Left renal cortex interstitium (tissue), 4 donors: ENCODE results near the gene MRPL14. TPM values are rescaled to one million over a fixed set of nuclear protein-coding genes. Genes with fewer than 3 reads are reported as not detected.

ENCODE experiments used
- DNase-seq, 4 donors: peaks; one replicate each; pipeline ENCODE4 v3.0.0-alpha.2; 2013; ENCODE audit warnings: low read depth in 4 of 4, low spot score in 2 of 4, missing footprints in 1 of 4
- polyA plus RNA-seq, 4 donors: library from polyadenylated mRNA; unstranded; fragments of 120-200 nt; gene quantifications; one replicate each; pipeline ENCODE4 v1.2.1, GENCODE V29; 2013; ENCODE audit not compliant: insufficient read length in 4 of 4

Gene MRPL14
- 10 to 100 TPM; 37.1 to 60.1 (median 43.3) TPM for polyA plus RNA-seq

DNA sequence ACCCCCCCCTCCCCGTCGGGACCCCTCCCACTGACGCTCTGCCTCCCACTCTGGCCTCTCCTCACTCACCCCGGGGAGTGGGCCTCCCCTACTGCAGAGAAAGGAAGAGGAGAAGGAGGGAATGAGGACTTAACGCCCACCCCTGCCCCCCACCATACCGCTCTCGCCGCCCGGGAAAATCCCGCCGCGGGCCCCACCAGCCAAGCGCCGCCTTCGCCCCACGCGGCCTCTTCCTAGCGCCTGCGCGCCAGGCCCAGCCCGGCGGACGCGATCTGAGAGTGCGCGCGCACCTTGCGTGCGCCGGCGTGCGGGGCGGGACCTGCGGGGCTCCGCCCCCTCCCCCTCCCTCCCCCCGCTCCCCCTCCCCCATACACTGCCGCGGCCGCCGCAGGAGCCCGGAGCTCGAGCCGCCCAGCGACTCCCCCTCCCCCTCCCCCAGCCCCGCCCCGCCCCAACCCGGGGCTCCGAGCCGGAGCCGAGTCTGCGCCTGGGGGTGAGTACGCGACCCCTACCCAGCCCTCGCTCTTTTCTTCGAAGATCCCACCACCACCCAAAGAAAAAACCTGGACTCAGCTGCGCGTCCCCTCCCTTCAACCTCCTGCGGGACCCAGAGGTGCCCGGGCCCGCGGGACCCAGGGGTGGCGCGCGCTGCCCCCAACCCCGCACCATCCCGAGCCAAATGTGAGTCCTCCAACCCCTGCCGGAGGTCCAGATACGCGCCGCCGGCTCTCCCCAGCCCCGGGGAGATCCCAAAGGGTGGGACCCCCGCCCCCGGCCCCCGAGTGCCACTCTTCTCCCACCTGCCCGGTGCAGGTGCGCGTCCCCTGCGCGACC, at the start of gene MRPL14, which contains the start of gene TMEM63B:
MRPL14 (minus strand) TSS at position 267 of the 834 bp plus-strand sequence. CDS start 10,841 bp downstream, outside the sequence.
TMEM63B (plus strand) TSS at position 369 of the 834 bp plus-strand sequence. CDS start 7,031 bp downstream, outside the sequence.
- peak in 2 of 4 donors; percentile 77 to 78 for DNase-seq

DNA sequence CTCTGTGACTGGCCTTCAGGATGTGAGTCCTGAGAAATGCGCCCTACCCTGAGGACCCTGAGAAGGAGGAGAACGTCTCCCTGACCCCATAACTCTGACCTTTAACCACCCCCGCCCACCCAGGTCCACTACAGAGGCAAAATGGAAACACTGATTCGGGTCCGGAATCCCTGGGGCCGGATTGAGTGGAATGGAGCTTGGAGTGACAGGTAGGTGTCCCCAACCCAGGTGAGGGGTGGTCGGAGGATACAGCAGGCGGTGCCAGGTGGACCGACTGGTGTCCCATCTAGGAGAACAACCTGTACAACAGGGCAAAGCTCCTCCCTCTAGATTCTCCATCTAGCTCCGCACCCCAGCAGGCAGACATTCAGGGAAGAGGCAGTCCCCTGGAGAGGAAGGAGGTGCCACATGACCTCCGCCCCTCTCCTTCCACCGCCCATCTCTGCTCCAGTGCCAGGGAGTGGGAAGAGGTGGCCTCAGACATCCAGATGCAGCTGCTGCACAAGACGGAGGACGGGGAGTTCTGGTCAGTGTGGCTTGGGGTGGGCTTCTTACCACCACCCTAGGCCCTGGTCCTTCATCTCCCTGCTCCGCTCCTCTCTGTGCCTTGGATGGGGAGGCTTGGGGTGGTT, 49.0 kb upstream of the MRPL14 start:
- no peak for DNase-seq

DNA sequence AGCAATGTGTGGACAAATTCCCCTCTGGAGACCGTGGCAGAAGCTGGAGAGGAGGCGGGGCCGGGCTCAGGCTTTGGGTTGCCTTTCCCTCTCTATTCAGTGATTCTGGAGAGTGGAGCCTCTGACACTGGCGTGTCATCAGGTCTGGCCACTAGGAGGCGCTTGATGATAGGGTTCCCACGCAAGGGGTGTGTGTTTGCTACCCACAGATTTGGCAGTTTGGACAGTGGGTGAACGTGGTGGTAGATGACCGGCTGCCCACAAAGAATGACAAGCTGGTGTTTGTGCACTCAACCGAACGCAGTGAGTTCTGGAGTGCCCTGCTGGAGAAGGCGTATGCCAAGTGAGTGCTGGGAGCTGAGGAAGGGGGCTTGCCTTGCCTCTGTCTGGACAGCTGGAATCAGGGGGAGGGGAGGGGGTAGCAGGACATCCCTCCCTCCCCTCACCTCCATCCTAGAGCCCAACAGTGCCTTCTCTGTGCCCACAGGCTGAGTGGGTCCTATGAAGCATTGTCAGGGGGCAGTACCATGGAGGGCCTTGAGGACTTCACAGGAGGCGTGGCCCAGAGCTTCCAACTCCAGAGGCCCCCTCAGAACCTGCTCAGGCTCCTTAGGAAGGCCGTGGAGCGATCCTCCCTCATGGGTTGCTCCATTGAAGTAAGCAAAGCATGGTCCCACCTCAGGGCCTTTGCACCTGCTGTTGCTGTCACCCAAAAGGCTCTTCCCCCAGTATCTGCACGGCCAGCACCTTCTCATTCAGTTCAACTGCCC, 45.7 kb upstream of the MRPL14 start:
- DNase-seq, result peak in 3 of 4 donors; percentile 55 to 70 (median 62)

DNA sequence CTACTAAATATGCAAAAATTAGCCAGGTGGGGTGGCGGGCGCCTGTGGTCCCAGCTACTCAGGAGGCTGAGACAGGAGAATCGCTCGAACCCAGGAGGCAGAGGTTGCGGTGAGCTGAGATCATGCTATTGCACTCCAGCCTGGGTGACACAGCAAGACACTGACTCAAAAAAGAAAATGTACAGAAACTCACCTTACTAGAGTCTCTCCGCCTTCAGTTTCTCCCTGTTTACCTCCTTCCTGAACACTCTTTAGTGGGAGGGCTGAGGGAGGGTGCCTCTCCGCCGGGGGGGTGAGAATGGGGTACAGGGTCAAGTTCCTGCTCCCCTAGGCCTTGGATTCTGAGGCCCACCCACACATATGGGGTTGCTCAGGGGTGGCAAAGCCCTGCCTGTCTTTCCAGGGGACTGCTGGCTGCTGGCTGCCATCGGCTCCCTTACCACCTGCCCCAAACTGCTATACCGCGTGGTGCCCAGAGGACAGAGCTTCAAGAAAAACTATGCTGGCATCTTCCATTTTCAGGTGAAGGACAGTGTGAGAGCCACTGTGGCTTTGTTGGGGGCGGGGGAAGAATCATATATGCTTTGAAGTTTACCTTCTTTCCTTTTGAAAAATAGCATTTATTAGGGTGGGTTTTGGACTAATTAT, 44.8 kb upstream of the MRPL14 start:
- no peak for DNase-seq

DNA sequence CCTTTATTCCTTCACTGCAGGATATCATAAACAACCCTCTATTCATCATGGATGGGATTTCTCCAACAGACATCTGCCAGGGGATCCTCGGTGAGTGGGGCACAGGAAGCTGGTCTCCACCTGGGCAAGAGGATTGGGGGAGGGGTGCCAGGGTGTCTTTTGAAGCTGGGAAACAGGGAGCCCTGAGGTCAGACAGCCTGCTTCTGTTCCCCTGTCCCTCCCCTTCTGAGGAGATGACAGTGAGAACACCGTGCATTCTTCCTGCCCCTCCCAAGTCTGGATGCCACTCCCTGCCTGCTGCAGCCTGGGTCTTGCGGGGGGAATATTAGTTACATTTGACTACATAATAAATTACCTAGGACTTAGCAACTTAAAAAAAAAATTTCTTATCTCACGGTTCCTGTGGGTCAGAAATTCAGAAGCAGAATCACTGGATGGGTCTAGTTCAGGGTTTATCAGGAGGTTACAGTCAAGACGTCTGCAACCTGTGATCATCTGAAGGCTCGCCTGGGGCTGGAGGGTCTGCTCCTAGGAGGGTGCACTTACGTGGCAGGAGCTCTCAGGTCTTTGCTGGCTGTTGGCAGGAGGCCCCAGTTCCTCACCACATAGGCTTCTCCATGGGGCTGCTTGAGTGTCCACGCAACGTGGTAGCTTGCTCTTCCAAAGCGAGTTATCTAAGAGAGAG, 42.8 kb upstream of the MRPL14 start:
- DNase-seq, result no peak

DNA sequence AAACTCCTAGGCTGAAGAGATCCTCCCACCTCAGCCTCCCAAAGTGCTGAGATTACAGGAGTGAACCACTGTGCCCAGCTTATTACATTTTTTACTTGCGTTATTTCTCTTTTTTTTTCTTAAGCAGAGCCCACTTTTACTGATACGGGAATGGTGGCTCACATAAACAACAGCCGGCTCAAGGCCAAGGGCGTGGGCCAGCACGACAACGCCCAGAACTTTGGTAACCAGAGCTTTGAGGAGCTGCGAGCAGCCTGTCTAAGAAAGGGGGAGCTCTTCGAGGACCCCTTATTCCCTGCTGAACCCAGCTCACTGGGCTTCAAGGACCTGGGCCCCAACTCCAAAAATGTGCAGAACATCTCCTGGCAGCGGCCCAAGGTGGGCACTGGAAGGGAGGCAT, 41.9 kb upstream of the MRPL14 start:
- DNase-seq, result no peak

DNA sequence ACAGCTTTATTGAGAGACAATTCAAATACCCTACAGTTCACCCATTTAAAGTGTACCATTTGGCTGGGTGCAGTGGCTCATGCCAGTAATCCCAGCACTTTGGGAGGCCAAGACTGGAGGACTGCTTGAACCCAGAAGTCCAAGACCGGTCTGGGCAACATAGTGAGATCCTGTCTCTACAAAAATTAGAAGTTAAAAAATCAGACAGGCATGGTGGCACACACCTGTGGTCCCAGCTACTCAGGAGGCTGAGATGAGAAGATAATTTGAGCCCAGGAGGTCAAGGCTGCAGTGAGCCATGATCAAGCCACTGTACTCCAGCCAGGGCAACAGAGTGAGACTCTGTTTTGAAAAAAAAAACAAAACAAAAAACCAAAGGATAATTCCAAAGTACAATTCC, 40.3 kb upstream of the MRPL14 start:
- DNase-seq, result no peak

DNA sequence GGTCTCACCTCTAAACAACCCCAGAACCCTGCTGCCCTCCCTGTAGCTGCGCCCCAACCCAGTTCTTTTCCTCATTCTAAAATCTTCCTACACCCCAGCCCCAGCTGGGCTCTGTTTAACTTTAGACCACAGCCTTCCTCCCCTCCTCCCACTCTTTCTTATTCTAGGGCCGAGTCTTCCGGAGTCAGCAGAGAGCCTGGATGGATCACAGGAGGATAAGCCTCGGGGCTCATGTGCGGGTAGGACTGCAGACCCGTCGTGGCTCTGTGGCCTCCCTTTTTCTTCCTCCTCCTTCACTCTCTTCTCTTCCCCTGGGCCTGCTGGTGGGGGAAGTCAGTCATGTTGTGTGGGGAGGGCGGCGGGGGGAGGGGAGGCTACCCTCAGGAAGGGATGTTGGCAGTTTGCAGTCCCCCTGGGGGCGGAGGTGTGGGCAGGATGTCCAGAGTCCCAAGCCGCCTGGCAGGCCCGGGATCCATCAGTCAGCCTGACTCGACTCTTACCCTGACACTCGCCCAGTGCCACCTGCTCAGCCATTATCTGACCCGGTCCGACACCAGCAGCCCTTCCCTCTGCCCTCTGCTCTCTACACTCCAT, 39.4 kb upstream of the MRPL14 start:
- no peak for DNase-seq

DNA sequence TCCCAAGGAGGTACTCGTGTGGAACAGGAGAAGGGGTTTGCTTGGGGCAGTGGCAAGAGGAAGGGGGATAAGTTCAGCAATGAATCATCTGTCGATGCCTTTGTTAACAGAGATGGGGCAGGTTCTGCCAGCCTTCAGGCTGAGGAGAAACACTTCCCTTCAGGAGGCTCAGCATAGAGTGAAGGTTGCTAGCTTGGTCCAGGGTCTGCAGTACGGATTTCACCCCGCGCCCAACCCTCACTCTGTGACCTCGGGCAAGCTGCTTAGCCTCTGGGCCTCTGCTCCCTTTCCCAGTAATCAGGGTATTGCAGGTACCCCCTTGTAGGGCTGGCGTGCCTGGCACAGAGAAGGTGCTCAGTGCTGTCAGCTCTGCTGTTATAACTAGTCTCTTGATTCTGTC, 38.9 kb upstream of the MRPL14 start:
- no peak for DNase-seq

DNA sequence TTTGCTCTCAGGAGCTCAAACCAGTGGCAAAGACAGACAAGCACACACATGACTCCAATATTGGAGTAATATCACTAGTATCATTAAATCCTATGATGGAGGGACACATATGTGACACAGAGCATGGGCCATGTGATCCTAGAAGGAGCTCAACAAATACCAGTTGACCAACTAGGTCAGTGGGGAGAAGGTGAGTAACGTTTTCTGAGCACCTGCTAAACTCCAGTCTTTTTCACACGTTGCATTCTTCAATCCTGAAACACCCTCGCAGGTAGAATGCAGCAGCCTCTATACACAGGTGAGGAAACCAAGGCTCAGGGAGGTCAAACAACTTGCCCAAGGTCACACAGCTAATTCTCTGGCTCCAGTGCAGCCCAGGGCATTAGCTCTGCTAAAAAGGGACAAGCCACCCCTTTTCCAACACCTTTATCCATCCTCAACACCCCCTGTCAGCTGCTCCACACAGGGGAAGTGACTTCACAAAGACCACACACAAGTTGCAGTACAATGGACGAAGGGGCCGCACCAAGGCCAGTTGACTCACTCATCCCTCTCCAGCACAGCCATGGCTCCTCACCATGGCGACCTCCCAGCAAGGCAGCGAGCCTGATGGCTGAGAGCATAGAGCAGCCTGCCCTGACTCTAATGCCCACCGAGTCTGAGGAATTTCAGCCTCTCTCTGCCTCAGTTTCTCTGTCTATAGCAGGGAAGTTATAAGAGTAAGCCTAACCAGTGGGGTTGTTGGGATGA, 35.8 kb upstream of the MRPL14 start:
- DNase-seq, result no peak

DNA sequence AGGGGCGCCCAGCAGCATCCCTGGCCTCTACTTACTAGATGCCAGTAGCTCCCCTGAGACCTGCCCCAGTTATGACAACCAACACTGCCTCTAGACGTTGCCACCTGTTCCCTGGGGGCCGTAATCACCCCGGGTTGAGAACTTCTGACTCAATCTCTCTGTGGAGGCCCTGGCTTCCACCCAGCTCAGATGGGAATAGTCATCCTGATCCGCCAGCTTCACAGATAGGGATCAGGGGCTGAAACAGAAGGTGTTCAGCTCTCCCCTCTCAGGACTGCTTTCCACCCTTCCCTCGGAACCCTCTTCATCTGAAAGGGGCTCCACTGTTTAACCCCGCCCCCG, 34.7 kb upstream of the MRPL14 start:
- no peak for DNase-seq

DNA sequence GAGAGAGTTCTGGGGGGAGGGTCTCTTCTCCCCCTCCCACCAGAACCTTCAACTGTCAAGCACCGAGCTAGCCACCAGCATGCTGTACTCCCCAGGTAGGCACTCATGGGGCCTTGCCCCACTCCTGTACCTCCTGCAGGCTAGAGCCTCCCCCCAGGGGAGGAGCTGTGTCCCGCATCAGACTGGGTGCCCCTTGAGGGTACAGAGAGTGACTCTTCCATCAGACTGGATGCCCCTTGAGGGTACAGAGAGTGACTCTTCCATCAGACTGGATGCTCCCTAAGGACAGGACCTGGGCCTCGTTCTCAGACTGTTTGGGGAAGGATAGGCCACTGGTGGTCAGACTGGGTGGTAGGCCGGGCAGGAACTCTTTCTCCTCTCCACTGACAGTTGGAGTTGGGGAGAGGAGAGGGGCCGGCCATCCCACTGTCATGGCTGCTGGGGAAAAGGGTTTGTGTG, 31.5 kb upstream of the MRPL14 start, which contains the start of gene CAPN11:
CAPN11 (plus strand) TSS at position 51 of the 459 bp plus-strand sequence; CDS start at position 80, 29 bp downstream.
- DNase-seq, result no peak

DNA sequence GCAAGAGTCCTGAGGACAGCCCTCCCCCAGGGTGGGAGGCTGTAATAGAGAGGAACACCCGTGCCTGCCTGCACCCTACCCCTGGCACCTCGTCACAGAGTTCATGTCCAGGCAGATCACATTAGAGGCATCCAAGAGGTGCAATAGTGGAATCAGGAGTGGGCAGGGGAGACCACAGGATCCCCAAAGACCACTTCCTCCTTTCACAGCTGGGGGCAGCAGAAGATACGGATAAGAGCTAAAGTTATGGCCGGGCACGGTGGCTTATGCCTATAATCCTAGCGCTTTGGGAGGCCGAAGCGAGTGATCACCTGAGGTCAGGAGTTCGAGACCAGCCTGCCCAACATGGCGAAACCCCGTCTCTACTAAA, 29.9 kb upstream of the MRPL14 start:
- DNase-seq, result no peak

DNA sequence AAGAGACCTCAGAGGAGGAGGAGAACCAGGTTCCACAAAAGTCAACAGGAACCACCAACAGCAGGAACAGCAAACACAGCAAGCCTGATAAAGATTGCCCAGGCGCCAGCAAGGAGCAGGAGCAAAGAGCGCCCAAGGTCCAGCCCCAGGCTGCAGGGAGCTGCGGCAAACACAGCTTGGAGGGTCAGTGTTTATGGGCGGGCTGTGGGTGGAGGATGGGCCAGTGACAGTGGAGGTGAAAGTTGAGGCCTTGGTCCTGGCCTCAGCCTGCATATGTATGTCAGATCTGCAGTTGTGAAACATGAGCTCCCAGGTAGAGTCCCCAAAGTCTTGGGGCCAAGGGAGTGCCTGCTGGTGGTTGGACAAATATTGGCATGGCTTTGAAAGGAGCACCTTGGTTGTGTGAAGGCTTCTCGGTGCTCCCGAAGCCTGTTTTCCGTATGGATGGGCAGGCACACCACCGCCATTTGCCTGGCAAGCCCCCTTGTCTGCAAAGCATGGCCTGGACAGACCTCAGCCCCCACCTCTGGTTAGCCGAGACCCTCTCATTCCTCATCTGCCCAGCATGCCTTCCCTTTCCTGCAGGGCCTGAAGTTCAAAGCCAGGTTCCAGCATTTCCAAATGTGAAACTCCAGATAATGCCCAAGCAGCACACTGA, 29.4 kb upstream of the MRPL14 start:
- no peak for DNase-seq

DNA sequence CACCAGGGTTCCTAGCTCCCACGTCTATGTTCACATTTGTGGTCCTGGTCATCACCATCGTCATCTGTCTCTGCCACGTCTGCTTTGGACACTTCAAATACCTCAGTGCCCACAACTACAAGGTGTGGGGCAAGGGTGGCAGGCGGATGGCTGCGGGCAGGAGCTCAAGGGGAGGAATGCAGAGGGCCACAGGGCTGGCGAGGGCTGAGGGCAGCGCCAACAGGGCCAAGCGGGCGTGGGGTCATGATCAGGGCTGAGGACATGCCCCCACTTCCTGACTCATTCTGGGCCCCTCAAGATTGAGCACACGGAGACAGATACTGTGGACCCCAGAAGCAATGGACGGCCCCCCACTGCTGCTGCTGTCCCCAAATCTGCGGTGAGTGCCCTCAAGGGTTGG, 26.8 kb upstream of the MRPL14 start:
- no peak for DNase-seq

DNA sequence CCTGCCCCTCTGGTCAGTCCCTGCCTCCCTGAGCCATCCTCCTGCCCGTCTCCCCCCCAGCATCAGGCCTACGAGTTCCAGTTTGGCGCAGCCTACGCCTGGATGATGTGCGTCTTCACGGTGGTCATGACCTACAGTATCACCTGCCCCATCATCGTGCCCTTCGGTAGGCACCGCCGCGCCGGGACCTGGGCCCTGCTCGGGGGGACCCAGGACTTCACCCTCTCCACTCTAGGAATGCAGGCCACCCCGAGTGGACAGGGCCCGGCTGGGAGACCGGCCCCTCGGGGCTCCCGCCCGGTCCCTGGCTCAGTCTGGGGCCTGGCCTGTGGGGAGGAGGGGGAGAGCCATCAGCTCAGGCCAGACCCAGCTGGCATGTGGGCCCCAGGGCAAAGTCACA, 25.3 kb upstream of the MRPL14 start:
- DNase-seq, result no peak

DNA sequence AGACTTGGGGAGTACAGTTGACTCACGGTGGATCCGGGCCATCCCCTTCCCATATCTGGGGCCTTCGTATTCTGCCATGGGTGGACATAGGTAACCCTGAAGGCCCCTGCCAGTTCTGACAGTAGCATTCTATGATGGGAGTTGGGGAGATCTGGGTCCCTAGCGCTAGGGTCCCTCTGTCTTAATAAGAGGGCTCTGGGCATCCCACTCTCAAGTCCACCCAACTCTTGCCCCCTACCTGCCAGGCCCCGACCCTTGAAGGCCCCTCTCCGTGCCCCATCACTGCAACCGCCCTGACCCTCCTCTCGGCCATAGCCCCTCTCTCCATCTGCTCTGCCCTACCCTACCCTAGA, 24.8 kb upstream of the MRPL14 start:
- DNase-seq, result no peak

DNA sequence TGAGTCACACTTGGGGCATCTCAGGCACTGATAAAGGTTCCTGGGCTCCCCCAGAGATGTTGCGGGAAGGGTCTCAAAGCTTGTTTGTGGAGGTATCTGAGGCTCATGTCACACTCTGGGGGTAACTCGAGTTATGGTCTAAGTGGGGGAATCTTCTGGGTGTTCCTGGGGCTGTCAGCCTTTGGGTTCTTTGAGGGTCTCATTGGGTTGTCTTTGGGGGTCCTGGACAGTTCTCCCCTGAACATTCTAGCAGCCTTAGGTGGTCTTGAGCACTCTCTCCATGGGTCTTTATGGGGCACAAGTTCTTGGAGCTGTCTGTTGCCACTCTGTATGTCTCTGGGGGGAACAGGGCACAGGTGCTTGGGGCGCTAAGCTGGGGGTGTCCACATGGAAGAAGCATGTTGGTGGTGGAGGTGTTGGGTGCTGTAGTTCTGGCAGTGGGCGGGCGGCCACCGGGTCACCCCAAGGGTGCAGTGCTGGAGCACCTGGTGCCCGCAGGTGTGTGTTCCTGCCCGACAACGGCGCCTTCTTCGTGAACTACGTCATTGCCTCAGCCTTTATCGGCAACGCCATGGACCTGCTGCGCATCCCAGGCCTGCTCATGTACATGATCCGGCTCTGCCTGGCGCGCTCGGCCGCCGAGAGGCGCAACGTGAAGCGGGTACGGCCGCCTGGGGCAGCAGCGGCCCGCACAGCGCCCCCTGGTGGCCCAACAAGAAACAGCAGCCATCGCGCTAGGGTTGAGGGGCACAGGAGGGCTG, 24.3 kb upstream of the MRPL14 start:
- DNase-seq, result no peak
